CD4-positive, alpha-beta T cell treated with Interleukin-21 for 1 hour (primary cell): ENCODE results near the gene AFMID.
"Not testable (repeated sequence)": the region's sequence is repeated elsewhere in the genome, so short reads cannot be mapped to it uniquely, and the experiment has no call there.

Experiments used
- DNase-seq: peaks from one replicate; pipeline ENCODE4 v3.0.0-alpha.2; 2020

AFMID gene

DNA sequence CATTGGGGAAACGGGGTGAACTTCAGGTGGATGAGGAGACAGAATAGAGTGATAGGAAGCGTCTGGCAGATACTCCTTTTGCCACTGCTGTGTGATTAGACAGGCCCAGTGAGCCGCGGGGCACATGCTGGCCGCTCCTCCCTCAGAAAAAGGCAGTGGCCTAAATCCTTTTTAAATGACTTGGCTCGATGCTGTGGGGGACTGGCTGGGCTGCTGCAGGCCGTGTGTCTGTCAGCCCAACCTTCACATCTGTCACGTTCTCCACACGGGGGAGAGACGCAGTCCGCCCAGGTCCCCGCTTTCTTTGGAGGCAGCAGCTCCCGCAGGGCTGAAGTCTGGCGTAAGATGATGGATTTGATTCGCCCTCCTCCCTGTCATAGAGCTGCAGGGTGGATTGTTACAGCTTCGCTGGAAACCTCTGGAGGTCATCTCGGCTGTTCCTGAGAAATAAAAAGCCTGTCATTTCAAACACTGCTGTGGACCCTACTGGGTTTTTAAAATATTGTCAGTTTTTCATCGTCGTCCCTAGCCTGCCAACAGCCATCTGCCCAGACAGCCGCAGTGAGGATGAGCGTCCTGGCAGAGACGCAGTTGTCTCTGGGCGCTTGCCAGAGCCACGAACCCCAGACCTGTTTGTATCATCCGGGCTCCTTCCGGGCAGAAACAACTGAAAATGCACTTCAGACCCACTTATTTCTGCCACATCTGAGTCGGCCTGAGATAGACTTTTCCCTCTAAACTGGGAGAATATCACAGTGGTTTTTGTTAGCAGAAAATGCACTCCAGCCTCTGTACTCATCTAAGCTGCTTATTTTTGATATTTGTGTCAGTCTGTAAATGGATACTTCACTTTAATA lies 37.3 kb downstream of the AFMID start:
- DNase-seq: no peak

DNA sequence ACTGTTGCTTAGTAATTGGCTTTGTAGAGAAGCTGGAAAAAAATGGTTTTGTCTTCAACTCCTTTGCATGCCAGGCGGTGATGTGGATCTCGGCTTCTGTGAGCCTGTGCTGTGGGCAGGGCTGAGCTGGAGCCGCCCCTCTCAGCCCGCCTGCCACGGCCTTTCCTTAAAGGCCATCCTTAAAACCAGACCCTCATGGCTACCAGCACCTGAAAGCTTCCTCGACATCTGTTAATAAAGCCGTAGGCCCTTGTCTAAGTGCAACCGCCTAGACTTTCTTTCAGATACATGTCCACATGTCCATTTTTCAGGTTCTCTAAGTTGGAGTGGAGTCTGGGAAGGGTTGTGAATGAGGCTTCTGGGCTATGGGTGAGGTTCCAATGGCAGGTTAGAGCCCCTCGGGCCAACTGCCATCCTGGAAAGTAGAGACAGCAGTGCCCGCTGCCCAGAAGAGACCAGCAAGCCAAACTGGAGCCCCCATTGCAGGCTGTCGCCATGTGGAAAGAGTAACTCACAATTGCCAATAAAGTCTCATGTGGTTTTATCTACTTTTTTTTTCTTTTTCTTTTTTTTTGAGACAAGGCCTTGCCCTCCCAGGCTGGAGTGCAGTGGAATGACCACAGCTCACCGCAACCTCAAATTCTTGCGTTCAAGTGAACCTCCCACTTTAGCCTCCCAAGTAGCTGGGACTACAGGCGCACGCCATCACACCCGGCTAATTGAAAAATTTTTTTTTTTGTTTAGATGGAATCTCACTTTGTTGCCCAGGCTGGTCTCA lies 38.1 kb downstream of the AFMID start:
- no peak for DNase-seq

DNA sequence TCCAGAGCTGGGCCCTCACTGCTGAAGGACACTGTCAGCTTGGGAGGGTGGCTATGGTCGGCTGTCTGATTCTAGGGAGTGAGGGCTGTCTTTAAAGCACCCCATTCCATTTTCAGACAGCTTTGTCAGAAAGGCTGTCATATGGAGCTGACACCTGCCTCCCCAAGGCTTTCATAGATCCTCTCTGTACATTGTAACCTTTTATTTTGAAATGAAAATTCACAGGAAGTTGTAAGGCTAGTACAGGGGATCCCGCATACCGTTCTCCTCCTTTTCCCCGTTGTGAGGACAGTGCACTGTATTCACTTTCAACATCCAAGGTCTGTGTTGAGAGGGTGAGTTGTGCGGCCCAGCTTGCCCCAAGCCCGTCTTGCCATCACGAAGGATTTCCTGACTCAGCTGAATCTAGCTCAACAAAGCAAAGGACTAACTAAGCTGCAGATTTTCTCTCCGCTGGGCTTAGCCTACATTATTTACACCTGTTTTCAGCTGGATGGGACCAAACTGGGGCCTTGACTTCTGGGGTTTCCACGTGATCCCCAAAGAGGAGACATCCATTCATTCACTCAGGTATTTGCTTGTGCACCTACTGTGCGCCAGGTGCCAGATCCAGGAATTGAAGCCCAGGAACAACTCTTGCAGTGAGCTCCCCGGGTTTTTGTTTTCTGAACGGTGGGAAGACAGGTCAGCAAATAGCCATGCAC lies 39.0 kb downstream of the AFMID start:
- no peak for DNase-seq

DNA sequence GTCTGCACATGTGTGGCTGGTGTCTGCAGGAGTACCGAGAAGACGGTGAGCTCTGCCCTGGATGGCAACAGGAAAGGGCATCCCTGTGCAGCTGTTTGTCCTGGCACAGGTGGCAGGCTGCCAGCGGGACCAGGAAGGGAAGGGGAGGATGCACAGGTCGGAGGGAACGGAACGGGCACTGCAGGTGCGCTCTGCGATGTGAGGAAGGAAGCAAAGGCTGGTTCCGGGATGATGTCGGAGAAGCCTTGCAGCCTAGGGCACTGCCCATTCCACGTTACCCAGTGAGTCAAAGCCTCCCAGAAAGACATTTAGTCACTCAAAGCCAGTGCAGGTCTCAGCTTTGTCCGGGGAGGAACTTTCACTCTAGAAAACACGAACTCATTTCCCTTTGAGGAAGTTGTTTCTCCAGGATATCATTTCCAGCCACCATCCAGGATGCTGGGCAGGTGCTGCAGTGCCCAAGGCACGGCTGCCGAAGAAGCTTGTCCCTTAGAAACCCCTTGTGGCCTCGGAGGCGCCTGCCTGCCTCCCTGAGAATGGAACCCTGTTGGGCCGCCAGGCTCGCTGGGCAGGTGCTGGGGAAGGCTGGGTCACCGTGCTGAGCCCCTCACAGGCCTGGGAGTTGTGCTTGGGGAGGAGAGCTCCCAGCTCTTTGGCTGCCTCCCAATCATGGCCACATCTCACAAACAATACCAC lies 39.7 kb downstream of the AFMID start:
- DNase-seq: no peak

DNA sequence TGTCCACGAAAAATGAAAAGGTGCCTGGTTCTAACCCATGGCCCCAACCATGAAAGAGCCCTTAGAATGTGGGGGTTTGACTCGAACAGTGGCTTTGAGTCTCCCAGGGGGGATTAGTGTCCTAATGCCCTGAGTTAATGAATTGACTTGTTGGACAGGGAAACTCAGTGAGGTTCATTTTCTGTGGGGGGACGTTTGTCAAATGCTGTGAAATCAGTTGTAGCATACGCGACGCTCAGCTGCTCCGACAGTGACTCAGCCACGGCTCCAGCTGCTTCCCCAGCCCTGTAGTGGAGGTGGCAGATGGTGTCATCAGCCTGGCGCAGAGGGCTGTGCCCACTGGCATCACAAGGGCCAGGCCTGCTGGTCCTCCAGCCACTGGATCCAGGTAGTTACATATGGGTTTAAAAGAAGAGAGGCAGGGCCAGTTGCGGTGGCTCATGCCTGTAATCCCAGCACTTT lies 40.3 kb downstream of the AFMID start:
- no peak for DNase-seq

DNA sequence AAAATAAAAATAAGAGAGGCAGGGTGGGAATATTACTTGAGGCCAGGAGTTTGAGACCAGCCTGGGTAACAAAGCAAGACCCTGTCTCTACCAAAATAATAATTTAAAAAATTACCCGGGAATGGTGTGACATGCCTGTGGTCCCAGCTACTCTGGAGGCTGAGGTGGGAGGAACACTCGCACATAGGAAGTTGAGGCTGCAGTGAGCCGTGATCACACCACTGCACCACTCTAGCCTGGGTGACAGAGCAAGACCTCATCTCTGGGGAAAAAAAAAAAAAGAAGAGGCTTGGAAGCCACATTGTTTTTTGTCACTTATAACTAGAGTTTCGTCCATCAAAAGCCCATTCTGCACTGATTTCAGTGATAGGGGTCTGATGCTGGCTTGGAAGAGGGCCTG lies 41.0 kb downstream of the AFMID start:
- no peak for DNase-seq

DNA sequence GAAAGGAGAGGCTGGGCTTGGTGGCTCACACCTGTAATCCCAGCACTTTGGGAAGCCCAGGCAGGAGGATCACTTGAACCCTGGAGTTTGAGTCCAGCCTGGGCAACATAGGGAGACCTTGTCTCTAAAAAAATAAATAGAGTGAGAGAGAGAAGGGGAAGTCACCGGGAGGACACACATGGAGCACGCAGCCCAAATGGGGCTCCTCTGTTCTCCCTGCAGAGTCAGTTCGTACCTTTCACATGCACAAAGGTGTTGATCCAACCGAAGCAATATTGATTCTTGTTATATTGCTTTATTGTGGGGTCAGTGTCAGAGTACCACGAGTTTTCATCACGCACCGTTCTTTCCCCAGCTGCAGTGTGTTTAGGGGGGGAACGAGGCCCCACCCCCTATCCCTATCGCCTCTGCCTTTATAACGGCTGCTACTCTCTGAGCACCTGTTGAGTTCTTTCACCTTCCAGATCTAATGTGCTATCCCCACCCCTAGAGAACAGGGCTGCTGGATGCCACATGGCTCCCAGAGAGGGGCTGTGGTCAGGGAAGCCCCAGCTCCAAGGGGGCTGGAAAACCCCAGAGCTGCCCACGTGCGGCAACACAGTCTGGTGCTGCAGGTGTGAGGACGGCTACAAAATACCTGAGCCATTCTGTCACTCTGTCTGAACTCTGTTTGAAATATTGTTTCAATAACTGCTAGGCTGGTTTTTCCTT lies 43.2 kb downstream of the AFMID start:
- DNase-seq: no peak

DNA sequence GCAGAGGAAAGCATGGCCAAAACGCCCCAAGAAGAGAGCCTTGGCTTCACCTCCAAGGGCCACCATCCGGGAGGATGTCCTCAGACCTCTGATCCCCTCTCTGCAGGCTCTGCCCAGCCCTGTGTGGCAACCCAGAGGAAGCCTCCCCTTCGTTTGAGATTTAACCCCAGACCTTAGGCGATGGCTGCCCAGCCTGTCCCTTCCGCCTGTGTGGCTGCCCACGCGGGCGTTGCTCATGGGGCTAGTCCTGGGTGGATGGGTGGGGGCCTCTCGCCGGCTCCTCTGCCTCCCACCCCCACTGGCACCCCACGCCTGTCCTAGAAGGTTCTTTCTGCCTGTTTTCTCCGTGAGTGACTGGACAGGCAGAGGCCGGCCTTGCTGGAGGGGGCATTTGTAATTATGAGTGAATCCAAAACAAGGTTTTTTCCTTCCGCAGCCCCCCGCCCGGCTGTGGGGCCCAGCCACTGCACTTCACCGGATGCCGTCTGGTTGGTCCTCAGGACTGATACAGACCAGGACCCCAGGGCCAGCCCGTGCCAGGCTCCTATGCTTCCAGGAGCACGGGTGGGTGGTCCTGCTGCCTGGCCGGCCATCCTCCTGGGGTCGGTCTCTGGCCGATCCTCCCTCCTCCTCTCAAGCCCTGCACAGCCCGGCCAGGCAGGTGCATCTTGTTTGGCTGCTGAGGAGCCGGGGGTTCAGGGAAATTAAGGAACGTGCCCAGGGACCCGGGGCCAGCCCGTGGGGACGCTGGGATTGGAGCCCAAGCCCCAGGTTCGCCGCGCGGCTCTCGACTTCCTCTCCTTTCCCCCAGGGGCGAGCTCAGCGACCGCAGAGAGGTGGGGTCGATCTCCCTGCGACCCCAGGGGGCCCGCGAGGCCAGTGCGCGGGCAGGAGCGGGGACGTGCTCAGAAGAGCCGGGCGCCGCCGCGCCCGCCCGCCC lies 44.1 kb downstream of the AFMID start, which contains the start of gene TMEM235:
Gene TMEM235 (plus strand): TSS at position 636 of the 940 bp plus-strand sequence. CDS start 393 bp downstream, outside the sequence.
- DNase-seq: no peak

DNA sequence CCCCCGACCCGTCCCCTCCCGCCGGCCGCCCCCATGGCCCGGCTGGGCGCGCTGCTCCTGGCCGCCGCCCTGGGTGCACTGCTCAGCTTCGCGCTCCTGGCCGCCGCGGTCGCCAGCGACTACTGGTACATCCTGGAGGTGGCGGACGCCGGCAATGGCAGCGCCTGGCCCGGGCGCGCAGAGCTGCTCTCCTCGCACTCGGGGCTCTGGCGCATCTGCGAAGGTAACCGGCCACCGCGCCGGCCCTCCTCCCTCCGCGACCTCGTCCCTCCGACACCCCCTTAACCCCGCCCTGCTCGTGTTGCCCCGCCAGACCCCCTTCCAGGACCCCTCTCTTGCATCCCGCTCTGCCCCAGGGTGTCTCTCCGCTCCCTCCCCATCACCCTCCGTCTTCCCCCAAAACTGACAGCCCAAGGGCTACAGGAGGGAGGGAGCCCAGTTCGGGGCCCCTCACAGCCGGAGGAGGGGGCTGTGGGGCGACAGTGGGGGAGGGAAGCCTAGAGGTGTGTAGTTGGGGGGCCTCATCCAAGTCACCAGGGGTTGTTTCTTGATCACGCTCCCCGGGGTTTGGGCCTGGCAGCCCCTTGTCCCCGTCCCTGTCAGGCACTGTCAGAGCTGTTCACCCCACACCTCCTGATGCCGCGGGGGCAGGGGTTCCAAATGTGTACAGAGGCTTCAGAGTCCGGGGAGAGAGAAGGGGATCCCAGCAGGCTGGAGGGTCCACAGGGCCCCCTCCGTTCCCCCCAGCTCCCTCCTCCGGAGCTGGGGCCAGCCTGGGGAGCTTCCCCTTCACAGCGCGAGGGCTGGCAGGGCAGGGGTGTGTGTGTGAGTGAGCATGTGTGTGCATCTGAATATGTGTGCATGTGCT lies 45.1 kb downstream of the AFMID start:
- no peak for DNase-seq

DNA sequence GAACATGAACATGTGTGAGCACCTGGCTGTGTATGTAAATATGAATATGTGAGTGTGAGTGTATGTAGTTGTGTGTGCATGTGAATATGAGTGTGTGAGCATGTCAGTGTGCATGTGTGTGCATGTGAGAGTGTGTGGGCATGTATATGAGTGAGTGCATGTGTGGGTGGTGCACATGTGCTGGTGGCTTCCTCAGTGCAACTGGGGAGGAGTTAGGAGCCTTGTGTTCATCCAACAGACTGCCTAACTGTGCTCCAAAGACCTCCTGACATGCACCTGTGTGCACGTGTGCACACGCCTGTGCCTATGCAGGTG lies 45.7 kb downstream of the AFMID start:
- no peak for DNase-seq

DNA sequence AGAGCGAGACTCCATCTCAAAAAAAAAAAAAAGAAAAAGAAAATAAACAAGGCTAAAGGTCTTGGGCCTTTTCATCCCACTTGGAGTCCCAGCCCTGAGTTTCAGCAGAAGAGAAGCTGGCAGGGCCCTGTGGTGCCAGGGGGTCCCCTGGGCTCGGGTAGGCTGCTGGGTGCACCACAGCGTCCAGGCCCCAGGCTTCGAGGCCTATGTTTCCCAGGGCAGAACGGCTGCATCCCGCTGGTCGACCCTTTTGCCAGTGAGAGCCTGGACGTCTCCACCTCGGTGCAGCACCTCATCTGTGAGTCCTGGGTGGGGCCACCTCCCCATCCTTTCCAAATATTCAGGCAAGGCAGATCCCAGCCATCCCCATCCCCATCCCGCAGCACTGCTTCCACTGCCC lies 46.5 kb downstream of the AFMID start:
- no peak for DNase-seq

DNA sequence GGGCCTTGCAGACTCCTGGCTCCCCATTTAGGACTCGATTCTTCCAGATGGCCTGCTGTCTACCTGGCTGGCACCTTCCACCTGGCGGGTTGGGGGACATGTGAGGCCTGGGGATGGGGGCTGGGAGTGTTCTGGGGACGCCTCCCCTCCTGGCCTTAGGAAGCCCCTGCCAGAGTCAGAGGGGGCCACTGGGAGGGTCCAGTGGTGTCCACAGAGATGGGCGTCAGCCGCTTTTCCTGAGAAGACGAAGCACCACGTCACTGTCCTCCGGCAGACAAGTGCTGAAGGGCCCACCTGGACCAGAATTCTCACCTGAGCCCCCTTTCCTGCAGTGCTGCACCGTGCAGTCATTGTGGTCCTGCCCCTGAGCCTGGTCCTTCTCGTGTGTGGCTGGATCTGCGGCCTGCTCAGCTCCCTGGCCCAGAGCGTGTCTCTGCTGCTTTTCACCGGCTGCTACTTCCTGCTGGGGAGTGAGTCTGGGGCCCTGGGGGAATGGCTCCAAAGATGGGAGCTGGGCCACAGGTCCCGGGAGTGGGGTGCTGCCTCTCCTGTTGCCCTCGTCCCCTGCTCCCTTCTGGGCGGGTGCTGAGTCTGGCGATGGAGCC lies 47.2 kb downstream of the AFMID start:
- DNase-seq: no peak

DNA sequence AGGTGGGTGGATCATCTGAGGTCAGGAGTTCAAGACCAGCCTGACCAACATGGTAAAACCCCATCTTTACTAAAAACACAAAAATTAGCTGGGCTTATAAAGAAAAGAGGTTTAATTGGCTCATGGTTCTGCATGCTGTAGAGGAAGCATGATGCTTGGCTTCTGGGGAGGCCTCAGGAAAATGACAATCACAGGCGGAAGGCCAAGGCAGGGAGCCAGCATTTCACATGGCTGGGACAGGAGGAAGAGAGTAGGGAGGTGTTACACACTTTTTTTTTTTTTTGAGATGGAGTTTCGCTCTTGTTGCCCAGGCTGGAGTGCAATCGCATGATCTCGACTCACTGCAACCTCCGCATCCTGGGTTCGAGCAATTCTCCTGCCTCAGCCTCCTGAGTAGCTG lies 47.9 kb downstream of the AFMID start:
- DNase-seq: not testable (repeated sequence)

DNA sequence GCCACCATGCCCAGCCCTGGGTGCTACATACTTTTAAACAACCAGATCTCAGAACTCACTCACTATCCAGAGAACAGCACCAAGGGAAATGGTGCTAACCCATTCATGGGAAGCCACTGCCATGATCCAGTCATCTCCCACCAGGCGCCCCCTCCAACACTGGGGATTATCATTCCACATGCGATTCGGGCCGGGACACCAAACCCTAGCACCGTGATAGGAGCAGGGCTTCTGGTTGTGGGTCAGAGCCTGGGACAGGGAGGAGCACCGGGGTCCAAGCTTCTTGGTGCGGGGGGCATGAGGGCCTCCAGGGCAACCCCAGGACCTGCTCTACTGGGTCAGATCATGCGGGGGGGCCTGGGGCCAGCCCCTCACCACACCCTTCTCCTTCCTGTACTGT lies 48.7 kb downstream of the AFMID start:
- no peak for DNase-seq

DNA sequence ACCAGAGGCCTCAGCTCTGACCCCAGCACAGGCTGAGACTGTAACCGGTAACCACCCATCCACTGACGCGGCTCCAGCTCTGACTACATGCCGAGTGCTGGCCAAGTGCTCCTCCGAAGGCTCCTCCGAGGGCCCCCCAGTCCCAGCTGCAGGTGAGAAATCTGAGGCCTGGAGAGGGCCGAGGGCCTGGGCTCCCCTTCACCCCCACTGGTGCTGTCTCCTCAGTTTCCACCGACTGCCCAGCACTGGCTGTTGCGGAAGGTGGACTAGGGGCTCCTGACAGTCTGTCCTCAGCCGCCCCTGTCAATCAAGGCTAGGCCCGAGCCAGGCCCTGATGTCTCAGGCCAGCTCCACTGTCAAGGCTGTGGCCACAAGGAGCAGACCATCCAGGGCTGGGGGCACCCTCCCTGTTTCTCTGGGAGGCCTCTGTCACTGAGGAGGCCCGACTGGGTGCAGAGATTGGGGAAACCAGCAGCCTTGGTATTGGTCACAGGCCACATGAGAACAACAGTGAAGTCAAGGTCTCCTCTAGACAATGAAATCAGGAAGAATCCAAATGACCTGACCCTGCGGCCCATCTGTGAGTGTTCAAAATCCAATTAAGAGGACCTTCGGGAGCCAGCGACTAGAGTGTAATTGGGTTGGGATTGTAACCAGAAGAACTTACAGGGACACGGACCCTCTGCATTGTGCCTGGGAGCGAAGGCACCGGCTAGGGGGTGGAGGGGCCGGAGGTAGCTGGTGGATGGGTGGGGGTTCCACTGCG lies 49.4 kb downstream of the AFMID start:
- no peak for DNase-seq

DNA sequence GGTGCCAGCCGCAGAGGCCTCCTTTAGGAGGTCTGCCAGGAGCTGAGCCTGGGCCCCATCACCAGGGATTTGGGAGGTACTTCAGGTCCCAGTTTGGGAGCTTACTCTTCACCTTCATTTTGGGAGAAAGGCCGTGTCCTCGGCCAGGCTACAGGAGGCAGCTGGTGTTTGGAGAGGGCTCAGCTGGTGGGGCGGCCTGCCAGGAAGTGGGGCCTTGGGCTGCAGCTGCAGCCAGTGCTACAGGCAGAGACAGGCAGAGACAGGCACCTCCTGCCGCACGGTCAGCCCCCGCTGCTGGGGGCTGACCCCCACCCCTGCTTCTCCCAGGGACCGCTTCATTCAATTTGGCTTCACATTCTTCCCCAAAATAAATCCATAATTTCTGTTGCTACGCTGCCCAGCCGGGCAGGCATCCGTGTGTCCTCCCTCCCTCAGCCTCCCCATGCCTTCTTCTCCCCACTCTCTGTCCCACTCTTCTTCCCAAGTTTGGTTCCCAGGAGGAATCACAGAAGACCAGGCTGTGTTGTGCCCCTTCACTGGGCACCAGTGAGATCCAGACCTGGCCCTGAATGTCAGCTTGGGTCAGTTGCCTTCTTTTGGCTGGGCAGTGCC lies 50.3 kb downstream of the AFMID start:
- no peak for DNase-seq

DNA sequence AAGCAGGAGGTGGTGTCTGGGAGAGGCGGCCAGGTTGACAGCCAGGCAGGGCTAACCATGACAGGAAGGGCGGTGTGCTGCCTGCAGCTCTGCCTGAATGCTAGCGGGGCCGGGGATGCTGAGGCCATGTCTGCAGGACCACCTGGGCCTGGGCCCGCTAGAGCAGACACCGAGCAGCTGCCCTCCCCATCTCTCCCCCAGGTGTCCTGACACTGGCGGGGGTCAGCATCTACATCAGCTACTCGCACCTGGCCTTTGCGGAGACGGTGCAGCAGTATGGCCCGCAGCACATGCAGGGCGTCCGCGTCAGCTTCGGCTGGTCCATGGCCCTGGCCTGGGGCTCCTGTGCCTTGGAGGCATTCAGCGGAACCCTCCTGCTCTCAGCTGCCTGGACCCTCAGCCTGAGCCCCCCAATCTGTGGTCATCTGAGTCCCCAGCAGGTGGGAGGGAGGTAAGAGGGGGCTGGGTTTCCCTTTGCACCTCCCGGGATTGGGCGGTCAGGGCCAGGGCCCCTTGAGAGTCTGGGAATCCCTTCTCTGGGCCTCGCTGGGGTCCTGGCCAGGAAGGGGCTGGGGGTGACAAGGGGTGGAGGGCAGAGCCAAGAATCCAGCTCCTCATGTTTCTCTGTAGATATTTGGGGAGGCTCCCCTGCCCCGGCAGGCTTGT lies 51.8 kb downstream of the AFMID start:
- DNase-seq: no peak

DNA sequence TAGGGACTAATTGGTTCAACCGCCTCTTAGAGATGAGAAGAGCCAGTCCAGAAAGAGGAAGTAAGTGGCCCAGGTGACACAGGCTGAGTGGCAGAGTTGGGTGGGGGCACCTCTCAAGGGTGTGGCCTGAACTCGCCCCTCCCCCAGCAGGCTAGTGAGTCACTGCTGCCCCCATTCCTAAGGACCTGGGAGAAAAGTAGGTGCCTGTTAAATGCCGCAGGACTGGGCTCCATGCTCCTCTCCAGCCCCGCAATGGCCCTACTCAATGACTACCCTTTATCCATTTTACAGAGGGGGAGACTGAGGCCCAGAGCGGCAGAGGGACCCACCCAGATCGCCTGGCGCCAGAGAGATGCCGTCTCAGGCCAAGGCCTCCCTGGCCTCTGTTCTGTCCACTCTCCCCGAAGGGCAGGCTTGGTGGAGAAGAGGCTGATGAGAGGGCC lies 52.3 kb downstream of the AFMID start:
- DNase-seq: no peak
